Mesodermal cell (in vitro differentiated cells): Measurements from ENCODE around the gene KRI1.
"Not testable (repeated sequence)": the region's sequence is repeated elsewhere in the genome, so short reads cannot be mapped to it uniquely, and the experiment has no call there.

ENCODE experiments used
- H3K27ac ChIP-seq: 2 replicates; pipeline ENCODE4 v1.7.0; 2013; ENCODE audit warnings: mild to moderate bottlenecking, low read depth, low read length, moderate library complexity; ENCODE audit not compliant: severe bottlenecking
- H3K36me3 ChIP-seq: 2 replicates; pipeline ENCODE4 v1.7.1; 2013; ENCODE audit warnings: mild to moderate bottlenecking, low read length, moderate library complexity; ENCODE audit not compliant: control insufficient read depth, insufficient read depth
- H3K4me1 ChIP-seq: one replicate; pipeline ENCODE4 v1.7.1; 2013; ENCODE audit warnings: mild to moderate bottlenecking, low read length; ENCODE audit not compliant: insufficient read depth, control insufficient read depth, poor library complexity, severe bottlenecking
- H3K4me3 ChIP-seq: 2 replicates; pipeline ENCODE4 v1.7.0; 2013; ENCODE audit warnings: low read length, control low read depth, mild to moderate bottlenecking; ENCODE audit not compliant: insufficient read depth, poor library complexity, severe bottlenecking; ENCODE audit errors: extremely low read depth
- H3K9me3 ChIP-seq: 2 replicates; pipeline ENCODE4 v1.7.1; 2013; ENCODE audit warnings: mild to moderate bottlenecking, low read length, moderate library complexity; ENCODE audit not compliant: control insufficient read depth
- whole genome bisulfite sequencing, 2 experiments: methylation state at CpG; one replicate each; pipeline ENCODE4 v1.1.5; 2013; ENCODE audit warnings: missing lambda C conversion rate in 2 of 2; ENCODE audit not compliant: insufficient coverage in 2 of 2; 5-methylcytosine and 5-hydroxymethylcytosine counted together

The KRI1 gene

DNA sequence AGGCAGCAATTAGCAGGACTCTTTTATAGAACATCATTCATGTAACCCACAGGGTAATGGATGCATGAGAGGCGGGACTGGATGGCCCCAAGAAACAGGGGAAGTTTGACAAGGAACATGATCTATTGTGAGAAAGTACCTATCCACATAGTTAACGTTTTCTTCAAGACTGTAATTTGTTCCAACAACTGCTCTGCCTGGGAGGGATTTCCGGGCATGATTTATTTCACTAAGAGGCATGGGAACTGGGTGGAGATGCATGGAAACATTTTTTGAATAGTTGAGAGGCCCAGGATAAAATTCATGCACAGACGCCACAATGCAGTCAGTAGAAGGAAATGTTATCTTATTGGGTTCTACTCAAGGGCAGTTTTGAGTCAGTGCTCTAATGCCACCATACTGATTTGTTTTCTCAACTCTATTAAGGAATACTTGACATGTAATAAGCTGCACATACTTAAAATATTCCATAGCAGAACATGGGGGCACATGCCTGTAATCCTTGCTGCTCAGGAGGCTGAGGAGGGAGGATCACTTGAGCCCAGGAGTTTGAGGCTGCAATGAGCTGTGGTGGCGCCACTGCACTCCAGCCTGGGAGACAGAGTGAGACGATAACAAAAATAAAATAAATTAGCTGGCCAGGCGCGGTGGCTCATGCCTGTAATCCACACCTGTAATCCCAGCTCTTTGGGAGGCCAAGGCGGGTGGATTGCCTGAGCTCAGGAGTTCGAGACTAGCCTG is 32.0 kb downstream of the KRI1 start:
- WGBS, 2 experiments: 84 to 89% methylated on average over 8 of the region's 10 CpGs
- H3K9me3 ChIP-seq: no peaks in the 10 kb centered on the region
- H3K27ac ChIP-seq: no peak overlapping the region
- no peak overlapping the region for H3K4me3 ChIP-seq
- H3K36me3 ChIP-seq: no peaks in the 10 kb centered on the region
- H3K4me1 ChIP-seq: no peaks in the 10 kb centered on the region

- no peaks in the 10 kb centered on the region for H3K9me3 ChIP-seq
- H3K27ac ChIP-seq: no peak overlapping the region
- H3K4me1 ChIP-seq: no peaks in the 10 kb centered on the region
- H3K36me3 ChIP-seq: no peaks in the 10 kb centered on the region
- WGBS, 2 experiments: 100% methylated on average over 1 of the region's 1 CpG; no CpG with 5 or more reads in 1 of the 2 experiments
- H3K4me3 ChIP-seq: no peak overlapping the region
Measured at GRCh38 chr19:10532457-10532856, 33.4 kb downstream of the KRI1 start.

GRCh38 chr19:10526887-10527286 is 38.9 kb downstream of the KRI1 start:
- H3K9me3 ChIP-seq, H3K4me3 ChIP-seq, H3K36me3 ChIP-seq, H3K27ac ChIP-seq, H3K4me1 ChIP-seq: not testable (repeated sequence)
- WGBS, 2 experiments: 80 to 86% methylated on average over 3 to 5 of the region's 8 CpGs

DNA sequence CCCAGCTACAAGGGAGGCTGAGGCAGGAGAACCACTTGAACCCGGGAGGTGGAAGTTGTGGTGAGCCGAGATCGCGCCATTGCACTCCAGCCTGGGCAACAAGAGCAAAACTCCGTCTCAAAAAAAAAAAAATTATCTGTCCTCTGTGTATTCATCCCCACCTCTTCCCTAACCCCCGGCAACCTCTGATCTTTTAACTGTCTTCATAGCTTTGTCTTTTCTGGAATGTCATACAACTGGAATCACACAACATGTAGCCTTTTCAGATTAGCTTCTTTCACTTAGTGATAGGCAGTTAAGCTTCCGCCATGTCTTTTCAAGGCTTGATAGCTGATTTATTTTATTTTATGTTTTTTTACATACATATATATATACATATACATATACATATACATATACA is 40.2 kb downstream of the KRI1 start:
- H3K4me3 ChIP-seq: no peak overlapping the region
- H3K36me3 ChIP-seq: no peaks in the 10 kb centered on the region
- 91 to 96% methylated on average over 6 of the region's 7 CpGs for WGBS, 2 experiments
- no peak overlapping the region for H3K27ac ChIP-seq
- H3K9me3 ChIP-seq: no peaks in the 10 kb centered on the region
- no peaks in the 10 kb centered on the region for H3K4me1 ChIP-seq

- H3K4me1 ChIP-seq: no peaks in the 10 kb centered on the region
- no peak overlapping the region for H3K27ac ChIP-seq
- H3K4me3 ChIP-seq: no peak overlapping the region
- no peaks in the 10 kb centered on the region for H3K9me3 ChIP-seq
- H3K36me3 ChIP-seq: no peaks in the 10 kb centered on the region
- 71 to 93% methylated on average over 1 of the region's 3 CpGs for WGBS, 2 experiments
Measured at GRCh38 chr19:10523135-10523636, 42.6 kb downstream of the KRI1 start.

DNA sequence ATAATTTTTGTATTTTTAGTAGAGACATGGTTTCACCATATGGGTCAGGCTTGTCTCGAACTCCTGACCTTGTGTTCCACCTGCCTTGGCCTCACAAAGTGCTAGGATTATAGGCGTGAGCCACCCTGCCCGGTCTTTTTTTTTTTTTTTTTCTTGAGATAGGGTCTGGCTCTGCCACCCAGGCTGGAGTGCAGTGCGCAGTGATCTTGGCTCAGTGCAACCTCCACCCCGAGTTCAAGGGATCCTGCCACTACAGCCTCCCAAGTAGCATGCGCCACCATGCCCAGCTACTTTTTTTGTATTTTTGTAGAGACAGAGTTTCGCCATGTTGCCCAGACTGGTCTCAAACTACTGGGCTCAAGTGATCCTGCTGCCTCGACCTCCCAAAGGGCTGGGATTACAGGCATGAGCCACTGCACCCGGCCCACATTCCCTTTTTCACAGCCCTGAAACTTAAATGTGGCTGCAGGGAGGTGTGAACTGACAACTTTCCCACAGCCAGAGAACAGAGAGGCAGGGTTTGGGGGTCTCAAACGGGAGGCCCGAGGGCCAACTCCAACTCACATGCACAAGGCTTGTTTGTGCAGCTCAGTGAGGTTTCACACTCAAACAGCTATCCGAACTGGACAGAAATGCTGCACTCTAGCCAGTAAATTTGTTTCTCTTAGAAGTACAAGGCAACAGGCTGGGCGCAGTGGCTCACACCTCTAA is 44.2 kb downstream of the KRI1 start:
- WGBS, 2 experiments: 87 to 89% methylated on average over 10 to 11 of the region's 13 CpGs
- H3K4me3 ChIP-seq: no peak overlapping the region
- H3K4me1 ChIP-seq: peaks cover 5% of the 10 kb centered on the region
- H3K36me3 ChIP-seq: no peaks in the 10 kb centered on the region
- no peak overlapping the region for H3K27ac ChIP-seq
- no peaks in the 10 kb centered on the region for H3K9me3 ChIP-seq

GRCh38 chr19:10520652-10521318 is 45.0 kb downstream of the KRI1 start:
- Histone ChIP-seq H3K4me1 (peaks cover 7% of the 10 kb centered on the region), H3K36me3 (no peaks in the 10 kb centered on the region), H3K9me3 (no peaks in the 10 kb centered on the region), H3K4me3 (no peak overlapping the region), H3K27ac (no peak overlapping the region)
- 89 to 99% methylated on average over 8 to 9 of the region's 15 CpGs for WGBS, 2 experiments

DNA sequence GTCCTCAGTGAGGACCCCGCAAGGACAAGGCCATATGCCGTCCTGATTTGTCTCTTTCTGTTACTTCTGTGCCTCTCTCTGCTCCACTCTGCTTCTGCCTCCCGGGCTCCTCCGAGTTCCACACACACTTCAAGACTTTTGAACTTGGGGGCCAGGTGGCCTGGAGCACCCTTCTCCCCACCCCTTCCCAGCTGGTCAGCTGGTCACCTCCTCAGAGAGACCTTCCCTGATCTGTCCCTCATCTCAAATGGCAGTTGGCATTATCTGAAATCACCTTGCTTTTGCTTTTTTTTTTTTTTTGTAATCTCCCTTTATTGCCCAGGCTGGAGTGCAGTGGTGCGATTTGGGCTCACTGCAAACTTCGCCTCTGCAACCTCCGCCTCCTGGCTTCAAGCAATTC is 46.4 kb downstream of the KRI1 start:
- no peak overlapping the region for H3K4me3 ChIP-seq
- no peaks in the 10 kb centered on the region for H3K9me3 ChIP-seq
- no peaks in the 10 kb centered on the region for H3K36me3 ChIP-seq
- H3K4me1 ChIP-seq: peaks cover 7% of the 10 kb centered on the region
- 87% methylated on average over 7 of the region's 7 CpGs for WGBS, 2 experiments
- no peak overlapping the region for H3K27ac ChIP-seq

DNA sequence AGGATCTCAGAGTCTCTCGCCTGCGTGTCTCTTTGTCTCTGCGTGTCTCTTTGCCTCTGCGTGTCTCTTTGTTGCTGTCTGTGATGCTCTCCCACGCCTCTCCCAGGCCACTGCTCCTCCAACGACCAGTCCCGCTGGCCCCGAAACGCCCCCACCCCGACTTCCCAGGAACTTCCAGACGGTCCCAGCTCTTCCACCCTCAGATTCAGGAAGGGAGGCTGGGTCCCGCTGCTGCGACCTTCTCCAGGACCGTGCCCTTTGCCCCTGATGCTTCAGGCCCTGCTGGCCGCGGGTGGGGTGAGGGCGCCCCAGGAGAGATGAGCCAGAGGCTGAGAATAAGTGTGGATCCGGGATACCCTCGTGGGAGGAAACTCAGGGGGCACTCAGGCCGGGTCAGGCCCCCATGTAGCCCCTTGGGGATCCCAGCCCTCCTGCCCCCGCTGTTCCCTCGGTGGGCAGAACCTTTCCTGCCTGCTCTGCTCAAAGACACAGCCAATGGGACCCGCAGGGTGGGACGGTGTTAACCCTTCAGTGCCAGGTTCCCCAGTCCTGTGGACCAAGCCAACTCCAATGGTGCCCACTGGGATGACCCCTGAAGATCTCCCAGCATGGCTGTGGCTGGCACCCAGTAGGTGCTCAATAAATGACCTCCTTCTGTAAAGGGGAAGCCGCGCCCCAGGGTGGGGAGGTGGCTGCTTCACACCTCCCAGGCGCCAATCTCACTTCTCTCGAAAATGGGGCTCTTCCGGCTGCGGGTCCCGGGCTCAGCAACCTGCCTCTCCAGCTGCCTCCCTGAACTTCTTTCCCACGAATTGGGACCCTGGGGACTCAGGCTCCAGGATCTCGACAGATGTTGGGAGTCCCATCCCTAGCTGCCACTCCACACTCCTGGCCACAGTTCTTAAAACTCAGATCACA is 47.1 kb downstream of the KRI1 start:
- H3K4me3 ChIP-seq: no peak overlapping the region
- WGBS, 2 experiments: 33 to 35% methylated on average over 22 to 27 of the region's 33 CpGs
- peaks cover 7% of the 10 kb centered on the region for H3K4me1 ChIP-seq
- no peaks in the 10 kb centered on the region for H3K36me3 ChIP-seq
- H3K27ac ChIP-seq: no peak overlapping the region
- no peaks in the 10 kb centered on the region for H3K9me3 ChIP-seq
